HUDEP-2 (cell line): ENCODE data around the gene DERA.
"Not testable (repeated sequence)": the region's sequence is repeated elsewhere in the genome, so short reads cannot be mapped to it uniquely, and the experiment has no call there.

ENCODE experiments used
- DNase-seq, 76 experiments: peaks; one replicate each; lab custom pipeline; 2025; ENCODE audit not compliant: unreplicated experiment in 76 of 76; lab: John Stamatoyannopoulos, UW

Gene DERA

GRCh38 chr12:15910864-15911721, at the start of gene DERA:
TSS of gene DERA (plus strand) at chr12:15911332. CDS start at chr12:15911384, 52 bp downstream.
- DNase-seq = peak in 63 of 76 experiments; percentile 3 to 79 (median 52)

- DNase-seq = no peak
These were observed 49.7 kb upstream of the DERA start for GRCh38 chr12:15861404-15861803.

DNA sequence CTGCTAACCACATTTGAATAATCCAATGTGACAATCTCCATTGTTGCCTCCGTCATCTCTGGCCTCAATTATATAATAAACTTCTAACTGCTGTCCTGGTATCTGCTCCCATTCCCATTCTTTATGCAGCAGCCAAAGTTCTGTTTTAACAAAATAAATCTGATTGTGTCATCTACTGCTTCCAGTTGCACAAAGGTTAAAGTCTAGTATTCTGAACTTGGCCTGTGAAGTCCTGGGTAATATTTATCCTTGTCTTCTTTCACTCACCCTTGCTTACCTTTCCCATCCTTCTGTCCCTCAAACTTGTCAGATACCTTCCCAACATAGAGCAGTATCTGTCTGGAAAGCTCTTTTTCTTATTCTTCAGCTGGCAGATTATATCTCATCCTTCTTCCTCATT, 48.3 kb upstream of the DERA start:
- no peak for DNase-seq

DNA sequence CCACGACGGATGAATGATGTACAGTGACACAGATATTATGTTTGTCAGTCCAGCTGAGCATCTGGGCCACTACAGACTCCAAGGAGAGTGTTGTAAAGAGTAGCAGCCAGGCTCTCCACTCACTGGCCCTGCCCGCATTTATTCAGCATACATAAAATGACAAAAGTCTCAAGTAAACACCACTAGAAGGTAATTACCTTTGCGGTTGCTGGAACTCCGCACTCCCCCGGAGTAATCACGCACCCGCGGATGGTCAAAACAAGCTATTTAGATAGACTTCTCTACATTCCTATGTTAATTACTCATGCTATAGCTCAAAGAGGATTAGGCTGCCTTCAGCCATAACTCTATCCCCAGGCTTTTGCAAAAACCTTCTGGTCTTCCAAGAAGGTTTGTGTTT, 47.8 kb upstream of the DERA start:
- DNase-seq = no peak

GRCh38 chr12:15863984-15864383, 47.1 kb upstream of the DERA start:
- no peak for DNase-seq

DNA sequence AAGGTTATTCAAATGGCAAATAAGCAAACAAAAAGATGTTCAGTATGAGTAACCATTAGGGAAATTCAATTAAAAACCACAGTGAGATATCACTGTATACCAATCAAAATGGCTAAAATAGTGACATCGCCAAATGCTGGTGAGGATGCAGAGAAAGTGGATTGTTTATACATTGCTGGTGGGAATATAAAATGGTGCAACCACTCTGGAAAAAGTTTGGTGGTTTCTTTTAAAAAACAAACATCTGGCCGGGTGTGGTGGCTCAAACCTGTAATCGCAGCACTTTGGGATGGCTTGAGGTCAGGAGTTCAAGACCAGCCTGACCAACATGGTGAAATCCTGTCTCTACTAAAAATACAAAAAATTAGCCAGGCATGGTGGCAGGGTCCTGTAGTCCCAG, 42.9 kb upstream of the DERA start:
- no peak for DNase-seq

- DNase-seq = no peak
These were observed 37.6 kb upstream of the DERA start for GRCh38 chr12:15873556-15873955.

GRCh38 chr12:15874556-15875145, 36.5 kb upstream of the DERA start:
- not testable (repeated sequence) for DNase-seq

- no peak for DNase-seq
These were observed 35.3 kb upstream of the DERA start for GRCh38 chr12:15875863-15876262.

DNA sequence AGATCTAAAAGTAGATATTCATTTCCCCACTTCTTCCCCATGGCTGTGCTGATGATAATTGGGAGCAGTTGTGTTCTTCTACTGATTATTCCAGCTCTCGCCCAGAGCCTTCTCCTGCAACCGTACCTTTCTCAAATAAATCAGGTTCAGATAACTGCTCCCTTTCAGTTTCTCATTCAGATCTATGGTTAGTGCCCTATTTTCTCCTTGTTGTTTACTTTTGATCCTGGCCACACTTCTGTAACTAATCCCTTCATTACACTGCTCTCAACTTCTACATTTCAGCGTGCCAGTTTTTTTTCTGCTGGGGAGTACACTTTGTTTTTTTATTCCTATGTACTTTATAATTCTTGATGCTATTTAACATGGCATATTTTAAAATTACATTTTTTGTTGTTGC, 31.7 kb upstream of the DERA start:
- no peak for DNase-seq

DNA sequence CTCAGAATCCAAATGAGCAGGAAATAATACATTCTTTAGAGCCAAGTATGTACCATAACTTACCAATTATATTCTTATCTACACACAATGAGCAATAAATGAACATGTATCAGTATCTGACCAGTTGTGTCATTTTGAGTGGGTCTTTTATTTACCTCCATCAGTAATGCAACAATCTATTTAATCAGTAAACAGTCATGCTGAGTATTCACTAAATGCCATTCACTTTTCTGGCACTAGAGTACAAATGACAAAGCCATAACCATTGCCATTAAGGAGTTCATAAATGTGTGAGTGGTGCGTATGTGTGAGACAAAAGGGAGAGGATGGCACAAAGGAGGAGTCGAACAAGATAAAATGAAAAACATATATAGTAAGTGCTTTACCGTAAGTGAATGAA, 30.4 kb upstream of the DERA start:
- DNase-seq = no peak

DNA sequence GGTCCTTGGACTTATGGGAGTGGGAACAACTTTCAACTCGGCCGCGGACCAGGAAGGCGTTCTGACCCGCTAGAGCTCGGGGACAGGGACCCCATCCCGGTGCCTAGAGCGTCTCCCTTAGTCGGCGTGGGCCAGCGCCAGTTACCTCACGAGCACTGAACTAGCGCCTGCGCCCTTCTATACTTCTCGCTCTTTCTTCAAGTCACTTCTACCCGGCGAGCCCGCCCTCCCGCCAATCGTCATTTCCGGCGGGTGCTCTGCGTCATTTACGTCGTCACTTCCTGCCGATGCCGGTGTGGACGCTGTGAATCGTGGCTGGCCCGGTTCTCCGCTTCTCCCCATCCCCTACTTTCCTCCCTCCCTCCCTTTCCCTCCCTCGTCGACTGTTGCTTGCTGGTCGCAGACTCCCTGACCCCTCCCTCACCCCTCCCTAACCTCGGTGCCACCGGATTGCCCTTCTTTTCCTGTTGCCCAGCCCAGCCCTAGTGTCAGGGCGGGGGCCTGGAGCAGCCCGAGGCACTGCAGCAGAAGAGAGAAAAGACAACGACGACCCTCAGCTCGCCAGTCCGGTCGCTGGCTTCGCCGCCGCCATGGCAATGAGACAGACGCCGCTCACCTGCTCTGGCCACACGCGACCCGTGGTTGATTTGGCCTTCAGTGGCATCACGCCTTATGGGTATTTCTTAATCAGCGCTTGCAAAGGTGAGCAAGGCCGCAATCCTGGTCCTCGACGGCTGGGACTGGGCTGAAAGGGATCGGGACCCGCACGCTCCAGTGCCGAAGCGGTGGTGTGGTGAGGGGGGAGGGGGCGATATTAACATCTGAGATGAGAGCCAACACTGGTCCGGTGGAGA, 28.8 kb upstream of the DERA start, which contains the start of gene STRAP:
Gene STRAP (plus strand): TSS at position 270 of the 854 bp plus-strand sequence. CDS start 321 bp downstream, at position 591.
- DNase-seq = peak in 75 of 76 experiments; percentile 28 to 93 (median 86)

GRCh38 chr12:15883536-15883935, 27.6 kb upstream of the DERA start:
- no peak for DNase-seq

GRCh38 chr12:15886372-15887042, 24.6 kb upstream of the DERA start:
- DNase-seq = no peak

DNA sequence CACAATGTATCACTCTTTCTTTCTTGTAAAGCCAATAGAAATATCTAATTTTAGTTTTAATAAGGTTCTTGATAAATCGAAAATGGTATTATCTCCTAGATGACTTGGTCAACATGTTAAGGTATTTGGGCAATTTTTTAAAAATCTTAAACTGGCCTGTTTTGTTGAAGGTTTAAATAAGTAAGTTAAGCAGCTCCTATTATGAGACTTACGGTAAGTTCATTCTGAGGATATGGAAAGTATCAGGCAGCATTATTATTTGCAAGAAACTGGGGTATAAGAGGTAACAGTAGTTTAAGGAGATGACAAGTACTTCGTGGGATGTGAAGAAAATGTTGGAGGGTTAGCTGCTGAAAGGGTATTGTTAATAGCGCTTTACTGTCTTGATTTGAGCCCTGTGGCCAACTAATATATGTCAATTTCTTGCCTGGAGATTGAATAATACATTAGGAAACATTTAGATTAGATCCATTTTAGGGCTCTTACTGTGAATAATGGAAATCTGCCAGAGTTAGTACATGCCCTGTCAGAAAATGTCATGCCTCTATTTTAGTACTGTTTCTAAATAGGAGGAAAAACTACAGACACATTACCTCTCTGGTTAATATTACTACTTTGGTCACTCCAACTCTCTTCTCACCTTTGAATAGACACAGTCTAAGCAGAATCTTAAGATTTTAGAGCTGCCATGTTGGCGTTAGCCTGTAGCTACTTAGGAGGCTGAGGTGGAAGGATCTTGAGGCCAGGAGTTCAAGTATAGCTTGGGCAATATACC, 23.9 kb upstream of the DERA start:
- DNase-seq = no peak

- no peak for DNase-seq
These were observed 18.4 kb upstream of the DERA start for GRCh38 chr12:15892645-15893259.

DNA sequence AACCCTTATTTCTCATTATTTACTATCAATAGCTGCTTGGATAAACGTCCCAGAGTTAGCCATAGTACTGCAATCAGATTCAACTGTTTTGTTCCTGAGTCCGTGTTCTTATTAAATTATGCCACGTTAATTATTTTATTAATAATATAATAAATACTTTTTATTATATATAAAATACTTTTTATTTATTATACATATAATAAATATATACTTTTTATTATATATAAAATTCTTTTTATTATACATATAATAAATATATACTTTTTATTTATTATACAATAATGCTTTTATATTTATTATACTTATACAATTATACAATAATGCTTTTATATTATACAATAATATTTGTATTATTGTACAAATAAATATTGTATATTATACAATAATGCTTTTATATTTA, 17.9 kb upstream of the DERA start:
- no peak for DNase-seq

DNA sequence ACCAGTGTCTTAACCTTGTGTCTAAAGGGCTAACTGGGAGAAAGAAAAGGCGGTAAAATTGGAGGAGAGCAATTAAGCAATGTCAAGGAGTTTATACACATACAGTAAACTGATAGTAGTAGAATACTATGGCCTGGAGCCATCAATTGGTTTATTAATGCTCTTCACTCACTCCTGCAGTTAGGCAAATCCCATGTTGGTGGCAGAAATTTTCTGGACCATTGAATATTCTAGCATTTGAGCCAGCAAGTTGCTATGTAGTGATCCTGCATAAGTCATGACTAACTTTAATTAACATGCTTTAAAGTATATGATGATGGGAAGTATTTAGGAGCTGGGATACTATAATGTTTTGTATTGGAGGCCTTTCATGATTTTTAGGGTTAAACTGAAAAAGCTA, 14.3 kb upstream of the DERA start:
- DNase-seq = no peak

- no peak for DNase-seq
These were observed 13.7 kb upstream of the DERA start for GRCh38 chr12:15897433-15897832.
